GM19240 (cell line): ENCODE results near the gene WWC2.

ENCODE experiments used
- DNase-seq: peaks from one replicate; pipeline ENCODE4 v3.0.0; 2011; ENCODE audit warnings: low spot score; ENCODE audit not compliant: insufficient read length

WWC2 gene

DNA sequence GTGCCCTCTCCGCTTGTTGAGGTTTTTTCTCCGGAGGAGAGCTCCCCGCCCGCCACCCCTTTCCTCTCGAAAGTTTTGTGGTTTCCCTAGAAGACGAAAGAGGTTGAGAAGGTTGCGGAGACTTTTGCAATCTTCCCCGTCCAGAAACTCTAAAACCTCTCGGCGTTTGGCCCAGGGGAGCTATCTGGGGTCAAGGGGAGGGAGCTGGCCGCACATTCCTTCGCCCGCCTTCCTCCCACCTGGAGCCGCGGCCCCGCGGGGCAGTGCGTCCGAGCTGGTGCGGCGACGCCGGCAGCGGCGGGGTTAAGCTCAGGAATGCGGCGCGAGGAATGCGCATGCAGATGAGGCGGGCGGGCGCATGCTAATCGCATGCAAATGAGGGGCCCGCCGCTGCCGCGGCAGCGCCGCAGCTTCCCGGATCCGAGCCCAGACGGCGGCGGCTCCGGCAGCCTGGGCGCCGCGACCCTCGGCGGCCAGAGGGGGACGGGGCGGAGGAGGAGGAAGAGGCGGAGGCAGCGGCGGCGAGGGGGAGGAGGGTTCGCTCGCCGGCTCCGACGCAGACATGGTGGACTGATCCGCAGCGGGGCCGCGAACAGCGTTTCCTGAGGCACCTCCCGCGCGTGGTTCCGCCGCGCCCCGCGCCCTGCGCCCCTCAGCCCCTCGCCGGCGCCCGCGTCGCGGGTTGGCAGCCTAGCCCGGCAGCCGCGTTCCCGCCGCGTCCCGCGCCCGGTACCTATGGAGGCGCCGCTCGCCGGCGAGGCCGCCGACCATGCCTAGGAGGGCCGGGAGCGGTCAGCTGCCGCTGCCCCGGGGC is at the start of gene WWC2:
Gene WWC2 (plus strand): TSS at position 535 of the 814 bp plus-strand sequence. CDS start 235 bp downstream, at position 770.
- no peak for DNase-seq

DNA sequence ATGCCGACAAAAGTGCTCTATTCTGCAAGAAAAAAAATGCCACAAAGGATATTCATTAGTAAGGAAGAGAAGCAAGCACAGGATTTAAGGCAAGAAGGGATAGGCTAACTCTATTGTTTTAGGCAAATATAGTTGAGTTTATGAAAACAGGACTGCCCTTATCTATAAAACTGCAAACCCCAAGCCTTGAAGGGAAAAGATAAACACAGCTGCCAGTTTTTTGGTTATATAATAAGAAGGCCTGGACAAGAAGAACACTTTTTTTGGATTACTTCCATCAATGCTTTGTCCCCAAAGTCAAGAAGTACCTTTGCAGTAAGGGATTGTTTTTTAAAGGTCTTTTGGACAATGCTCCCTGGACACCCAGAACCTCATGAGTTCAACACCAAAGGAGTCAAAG is 45.4 kb upstream of the WWC2 start:
- no peak for DNase-seq

GRCh38 chr4:183057255-183057654 is 41.8 kb upstream of the WWC2 start:
- no peak for DNase-seq

GRCh38 chr4:183059797-183060196 is 39.3 kb upstream of the WWC2 start:
- no peak for DNase-seq

GRCh38 chr4:183068502-183068901 is 30.6 kb upstream of the WWC2 start:
- DNase-seq: no peak

GRCh38 chr4:183071222-183071621 is 27.8 kb upstream of the WWC2 start:
- no peak for DNase-seq

DNA sequence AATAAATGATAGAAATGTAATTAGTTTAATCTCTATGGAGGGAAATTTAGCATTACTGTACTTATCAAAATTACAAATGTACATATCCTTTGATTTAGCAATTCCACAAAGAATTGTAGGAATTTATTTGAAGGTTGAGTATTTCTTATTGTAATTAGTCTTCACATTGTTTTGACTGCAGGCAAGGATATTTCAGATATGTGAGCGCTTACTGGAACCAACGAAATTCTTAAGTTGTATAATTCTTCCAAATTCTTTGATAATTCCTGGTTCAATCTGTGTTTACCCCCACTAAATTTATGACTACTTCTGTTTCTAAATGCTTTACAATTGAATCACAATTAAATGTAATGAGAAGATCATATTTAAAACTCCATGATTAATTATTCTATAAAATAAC is 26.9 kb upstream of the WWC2 start:
- DNase-seq: no peak

DNA sequence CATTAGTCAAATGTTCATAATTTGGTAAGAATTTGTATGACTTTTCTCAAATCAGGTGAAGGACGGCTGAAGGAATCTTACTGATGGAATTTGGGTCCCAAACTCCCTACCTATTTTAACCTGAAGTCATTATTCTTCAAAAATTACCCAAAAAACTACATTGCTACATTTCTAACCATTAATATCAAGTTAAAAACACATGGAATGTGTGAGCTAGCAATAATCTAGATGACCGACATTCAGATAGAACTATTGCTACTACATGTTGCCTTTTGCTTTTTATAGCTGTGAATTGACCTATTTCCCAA is 25.3 kb upstream of the WWC2 start:
- DNase-seq: no peak

DNA sequence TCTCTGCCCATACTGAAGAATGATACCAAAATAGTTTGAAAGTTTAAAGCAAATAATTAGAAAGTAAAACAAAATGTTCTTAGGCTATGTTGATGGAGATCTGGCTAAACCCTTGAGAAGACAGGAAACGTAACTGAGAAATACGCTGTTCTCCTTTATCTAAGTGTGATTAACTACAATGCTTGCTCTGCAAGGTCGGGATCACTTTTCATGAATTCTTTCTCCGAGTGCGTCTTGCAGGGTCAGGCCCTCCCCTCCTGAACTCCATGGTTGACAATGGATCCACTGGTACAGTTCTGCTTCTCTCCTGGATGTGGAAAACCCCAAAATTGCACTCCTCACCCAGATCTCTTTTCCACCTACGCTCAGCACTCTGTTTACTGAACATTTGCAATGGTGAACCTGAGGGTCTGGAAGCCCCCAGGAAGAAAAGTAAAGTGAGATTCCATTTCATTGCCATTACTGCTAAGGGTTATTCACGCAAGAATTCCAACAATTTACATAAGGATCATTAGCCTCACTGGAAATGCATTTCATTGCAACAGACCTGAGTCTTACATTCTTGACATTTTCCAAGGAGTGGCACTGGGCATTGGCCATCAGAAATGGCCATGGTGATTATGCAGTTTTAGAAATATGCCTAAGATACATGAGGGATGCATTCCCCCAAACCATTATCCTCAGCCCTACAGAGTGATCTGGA is 24.6 kb upstream of the WWC2 start:
- no peak for DNase-seq

GRCh38 chr4:183078634-183079033 is 20.4 kb upstream of the WWC2 start:
- no peak for DNase-seq

- no peak for DNase-seq
Observed at GRCh38 chr4:183080372-183081115, 18.5 kb upstream of the WWC2 start.

DNA sequence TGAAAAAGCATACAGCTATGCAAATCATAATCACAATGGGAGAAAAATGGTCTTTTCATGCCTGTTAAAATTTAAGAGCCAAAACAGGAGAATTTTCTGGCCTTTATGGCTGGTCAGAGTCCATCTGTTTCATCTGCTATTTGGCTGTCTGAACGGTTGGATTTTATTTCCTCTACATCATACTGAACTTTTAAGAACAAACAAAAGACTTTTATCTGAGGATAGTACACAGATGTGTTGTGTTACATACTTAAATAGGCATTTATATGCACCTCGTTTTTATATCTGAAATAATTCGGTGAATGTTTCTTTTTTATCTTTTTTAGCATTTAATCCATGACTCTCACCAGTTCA is 18.0 kb upstream of the WWC2 start:
- no peak for DNase-seq

- DNase-seq: no peak
Observed at GRCh38 chr4:183082053-183082452, 17.0 kb upstream of the WWC2 start.

- DNase-seq: no peak
Observed at GRCh38 chr4:183094393-183095198, 4.5 kb upstream of the WWC2 start.

DNA sequence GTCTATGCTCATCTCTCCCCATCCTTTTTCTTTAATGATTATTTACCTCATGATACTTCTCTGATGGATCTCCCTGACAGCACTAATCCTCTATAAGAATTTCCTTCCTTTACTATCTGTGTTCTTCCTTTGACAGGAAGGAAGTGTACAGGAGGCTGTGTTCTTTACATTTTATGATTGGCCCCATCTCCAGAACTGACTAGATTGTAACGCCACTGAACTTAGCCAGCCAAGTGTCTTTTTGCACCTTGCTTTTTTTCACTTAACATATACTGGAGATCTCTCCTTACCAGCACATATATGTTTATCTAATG is 3.9 kb upstream of the WWC2 start:
- no peak for DNase-seq

GRCh38 chr4:183096276-183096965 is 2.6 kb upstream of the WWC2 start:
- no peak for DNase-seq

- DNase-seq: no peak
Observed at GRCh38 chr4:183097231-183098018, 1.6 kb upstream of the WWC2 start.

DNA sequence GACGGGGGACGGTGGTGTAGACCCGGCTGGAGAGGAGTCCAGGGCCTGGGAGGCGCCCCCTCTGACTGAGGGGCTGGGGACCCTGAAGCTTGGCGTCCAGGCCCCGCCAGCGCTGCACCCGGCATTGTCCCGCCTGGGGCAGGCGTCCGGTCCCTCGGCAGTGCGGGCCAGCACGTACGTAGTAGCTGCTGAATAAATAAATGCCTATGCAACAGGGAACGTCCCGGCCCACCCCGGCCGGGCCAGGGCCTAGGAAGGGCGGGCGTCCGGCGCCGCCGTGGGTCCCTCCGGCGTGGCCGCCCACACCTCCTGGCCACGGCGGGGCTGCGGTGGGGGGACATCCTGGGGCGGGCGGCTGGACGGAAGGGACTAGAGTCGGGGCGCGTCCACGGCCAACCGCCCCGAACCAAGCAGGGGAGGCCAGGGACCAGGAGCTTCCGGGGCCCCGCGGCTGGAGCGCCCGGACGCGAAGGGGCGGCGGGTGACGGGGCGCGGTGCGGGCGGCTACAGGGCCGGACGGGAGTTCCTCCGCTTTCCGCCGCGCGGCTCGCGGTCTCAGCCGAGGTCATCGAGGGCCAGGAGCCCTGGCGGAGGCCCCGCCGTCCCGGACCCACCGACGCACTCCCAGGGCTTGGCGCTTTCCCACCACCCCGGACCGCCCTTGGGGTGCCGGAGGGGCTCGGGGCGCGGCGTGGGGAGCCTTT is 886 bp upstream of the WWC2 start:
- DNase-seq: no peak

DNA sequence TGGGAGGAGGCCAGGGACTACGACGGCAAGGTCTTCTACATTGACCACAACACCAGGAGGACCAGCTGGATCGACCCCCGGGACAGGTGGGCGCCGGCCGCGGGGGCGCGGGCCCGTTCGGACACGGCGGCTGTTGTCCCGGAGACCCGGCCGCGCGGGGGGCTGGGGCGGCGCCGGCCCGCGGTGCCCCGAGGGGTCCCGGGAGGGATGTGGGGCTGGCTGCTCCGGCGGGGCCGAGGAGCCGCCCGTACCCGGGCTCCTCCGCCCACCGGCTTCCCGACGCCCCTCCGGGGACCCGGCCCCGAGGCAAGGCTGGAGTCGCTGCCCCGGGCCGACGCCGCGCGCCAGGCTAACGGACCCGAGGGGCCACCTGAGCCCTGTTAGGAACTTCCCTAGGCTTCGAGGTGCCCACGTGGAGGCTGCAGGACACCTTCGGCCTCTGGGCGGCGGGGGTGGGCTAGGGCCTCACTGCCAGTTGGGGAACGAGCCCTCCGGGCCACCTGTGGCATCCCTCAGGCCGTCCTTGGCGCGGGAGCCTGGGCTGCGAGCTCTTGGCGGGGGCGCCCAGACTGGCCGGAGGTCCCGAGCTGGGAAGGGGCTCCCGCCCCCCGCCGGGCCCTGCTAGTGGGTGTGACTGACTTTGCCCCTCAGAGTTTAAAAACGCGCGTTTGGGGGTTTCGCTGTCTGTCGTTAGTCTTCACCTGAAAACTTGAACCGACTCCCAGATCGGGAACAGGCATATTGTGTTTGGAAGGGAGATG is 660 bp downstream of the WWC2 start:
- no peak for DNase-seq
